ENCODE results near the gene MKLN1.

- TF ChIP-seq CTCF (conservative IDR thresholded peaks at IDR 0.05; ENCODE audit: low read length) (no peak), EZH2phosphoT487 (IDR thresholded peaks at IDR 0.05; ENCODE audit: borderline replicate concordance, low read depth, low read length) (no peak)
Measured at GRCh38 chr7:131381069-131381838, 53.6 kb downstream of the MKLN1 start.
